Activated B cell treated with CpG ODN at 0.5 μM for 24 hours (primary cell): Measurements from ENCODE around the gene ENDOG. TPM values are rescaled to one million over a fixed set of nuclear protein-coding genes. Genes with fewer than 3 reads are reported as not detected.

Experiments used
- ATAC-seq: fragments of 200-7000 bp; cut with Tn5 transposase; one replicate; pipeline ENCODE4 v1.10.0; 2021; ENCODE audit warnings: low read depth, mild to moderate bottlenecking, moderate library complexity
- CTCF ChIA-PET: fragments of 350-600 bp; sonication (Branson Sonifier 250); formaldehyde crosslinking; loops from one replicate; lab custom pipeline; 2021; ENCODE audit warnings: antibody characterized with exemption; lab: Charles Lee
- POLR2A ChIA-PET: fragments of 350-600 bp; sonication (Branson Sonifier 250); formaldehyde crosslinking; loops from one replicate; lab custom pipeline; 2021; ENCODE audit warnings: antibody characterized with exemption; lab: Charles Lee
- DNase-seq: peaks from one replicate; pipeline ENCODE4 v3.0.0; 2022
- H3K27ac Mint-ChIP-seq: one replicate; pipeline ENCODE4 v1.8.0; 2020; ENCODE audit warnings: mixed read lengths
- H3K27me3 Mint-ChIP-seq: one replicate; pipeline ENCODE4 v1.8.0; 2021; ENCODE audit warnings: mixed read lengths
- H3K36me3 Mint-ChIP-seq: one replicate; pipeline ENCODE4 v1.8.0; 2021; ENCODE audit warnings: low read depth, mixed read lengths
- H3K4me1 Mint-ChIP-seq: one replicate; pipeline ENCODE4 v1.8.0; 2021; ENCODE audit warnings: mixed read lengths
- H3K4me3 Mint-ChIP-seq: one replicate; pipeline ENCODE4 v1.8.0; 2020; ENCODE audit warnings: mild to moderate bottlenecking, mixed read lengths
- H3K9me3 Mint-ChIP-seq: one replicate; pipeline ENCODE4 v1.8.0; 2020; ENCODE audit warnings: mixed read lengths
- CTCF ChIP-seq: fragments of 200-600 bp; IDR thresholded peaks from one replicate; pipeline ENCODE4 v1.8.0; 2022; ENCODE audit warnings: antibody characterized with exemption, mild to moderate bottlenecking
- intact Hi-C: fragments of 100-400 bp; cut with micrococcal nuclease; formaldehyde crosslinking; loops from one replicate; pipeline ENCODE4 v1.15.1; 2024
- total RNA-seq: library from RNA; stranded (reverse); gene quantifications from 2 replicates; pipeline ENCODE4 v1.2.3, GENCODE V29; 2022

ENDOG gene
- total RNA-seq, 1 donor from 2014 or later: 16.9 TPM

- no peak for ATAC-seq
- Mint-ChIP-seq H3K27ac (no peak overlapping the region), H3K27me3 (no peaks in the 10 kb centered on the region), H3K4me1 (peaks cover 15% of the 10 kb centered on the region), H3K36me3 (peaks cover 37% of the 10 kb centered on the region), H3K4me3 (peak overlapping the region; percentile 35), H3K9me3 (no peaks in the 10 kb centered on the region)
- intact Hi-C loops: loop anchor here (2.0 to 5.0 kb wide), 2 partner anchors 118 to 171 kb away; partner anchors contain the start of gene PKN3
- DNase-seq: no peak
- CTCF ChIA-PET: interaction anchor here (2.5 kb wide), 1 partner anchor 10 kb away, joined by 12 read pairs; the partner anchor contains the start of gene SPOUT1
- TF ChIP-seq CTCF: no peak
- POLR2A ChIA-PET: interaction anchor here (0.5 to 3.6 kb wide), 6 partner anchors 10 to 774 kb away, joined by 3 to 49 read pairs (median 6); partner anchors contain the start of genes SPOUT1 and ZER1
These were observed 1.7 kb downstream of the ENDOG start for GRCh38 chr9:128819716-128820664.

GRCh38 chr9:128820665-128821583 is 2.6 kb downstream of the ENDOG start:
- no peak overlapping the region for H3K4me3 Mint-ChIP-seq
- H3K27ac Mint-ChIP-seq: no peak overlapping the region
- ATAC-seq (no peak), DNase-seq (no peak)
- CTCF ChIA-PET: no interaction called here
- TF ChIP-seq CTCF: no peak
- intact Hi-C loops: no loop called here
- H3K4me1 Mint-ChIP-seq: peaks cover 15% of the 10 kb centered on the region
- H3K27me3 Mint-ChIP-seq: no peaks in the 10 kb centered on the region
- peaks cover 45% of the 10 kb centered on the region for H3K36me3 Mint-ChIP-seq
- POLR2A ChIA-PET: interaction anchor here (0.6 to 3.6 kb wide), 3 partner anchors 9 to 235 kb away, joined by 3 to 49 read pairs (median 8); partner anchors contain the start of gene SPOUT1
- no peaks in the 10 kb centered on the region for H3K9me3 Mint-ChIP-seq

GRCh38 chr9:128821584-128822406 is 3.5 kb downstream of the ENDOG start:
- Mint-ChIP-seq H3K27me3 (no peaks in the 10 kb centered on the region), H3K36me3 (peaks cover 50% of the 10 kb centered on the region), H3K9me3 (no peaks in the 10 kb centered on the region), H3K4me3 (no peak overlapping the region), H3K4me1 (peaks cover 15% of the 10 kb centered on the region), H3K27ac (no peak overlapping the region)
- ChIA-PET CTCF (no interaction called here), POLR2A (no interaction called here)
- intact Hi-C loops: no loop called here
- ATAC-seq: no peak
- no peak for DNase-seq
- TF ChIP-seq CTCF: no peak

GRCh38 chr9:128822407-128823042 is 4.2 kb downstream of the ENDOG start:
- ChIA-PET POLR2A (no interaction called here), CTCF (no interaction called here)
- Mint-ChIP-seq H3K27me3 (no peaks in the 10 kb centered on the region), H3K4me3 (no peak overlapping the region), H3K36me3 (peaks cover 56% of the 10 kb centered on the region), H3K9me3 (no peaks in the 10 kb centered on the region), H3K27ac (no peak overlapping the region), H3K4me1 (peaks cover 15% of the 10 kb centered on the region)
- intact Hi-C loops: no loop called here
- TF ChIP-seq CTCF: no peak
- ATAC-seq (no peak), DNase-seq (no peak)
